Measurements from ENCODE around the gene NTPCR.
"Not testable (repeated sequence)": the region's sequence is repeated elsewhere in the genome, so short reads cannot be mapped to it uniquely, and the experiment has no call there.

Gene NTPCR

GRCh38 chr1:232987046-232987773 lies 36.8 kb downstream of the NTPCR start:
- DNase-seq, result no peak

- DNase-seq, result no peak
These were observed 37.3 kb downstream of the NTPCR start for GRCh38 chr1:232987774-232988140.

- no peak for DNase-seq
These were observed 38.2 kb downstream of the NTPCR start for GRCh38 chr1:232988572-232989040.

GRCh38 chr1:232990176-232991128 lies 40.0 kb downstream of the NTPCR start:
- no peak for DNase-seq

- no peak for DNase-seq
These were observed 40.8 kb downstream of the NTPCR start for GRCh38 chr1:232991238-232991637.

- no peak for DNase-seq
These were observed 41.8 kb downstream of the NTPCR start for GRCh38 chr1:232992227-232992626.

- no peak for DNase-seq
These were observed 43.1 kb downstream of the NTPCR start for GRCh38 chr1:232993555-232993954.

- DNase-seq, result no peak
These were observed 44.8 kb downstream of the NTPCR start for GRCh38 chr1:232995189-232995588.

- no peak for DNase-seq
These were observed 45.7 kb downstream of the NTPCR start for GRCh38 chr1:232996143-232996542.

GRCh38 chr1:232998138-232998537 lies 47.7 kb downstream of the NTPCR start:
- no peak for DNase-seq

GRCh38 chr1:232998646-232999045 lies 48.2 kb downstream of the NTPCR start:
- DNase-seq, result no peak

GRCh38 chr1:232999956-233000625 lies 49.7 kb downstream of the NTPCR start:
- DNase-seq, result no peak

GRCh38 chr1:233003638-233004037 lies 53.2 kb downstream of the NTPCR start:
- not testable (repeated sequence) for DNase-seq

- no peak for DNase-seq
These were observed 54.0 kb downstream of the NTPCR start for GRCh38 chr1:233004451-233004850.

- no peak for DNase-seq
These were observed 54.7 kb downstream of the NTPCR start for GRCh38 chr1:233005156-233005555.

GRCh38 chr1:233005703-233006102 lies 55.3 kb downstream of the NTPCR start:
- DNase-seq, result no peak

GRCh38 chr1:233006108-233006507 lies 55.7 kb downstream of the NTPCR start:
- DNase-seq, result no peak

- no peak for DNase-seq
These were observed 56.1 kb downstream of the NTPCR start for GRCh38 chr1:233006541-233006973.

GRCh38 chr1:233010146-233010545 lies 59.7 kb downstream of the NTPCR start:
- DNase-seq, result no peak

- DNase-seq, result no peak
These were observed 61.6 kb downstream of the NTPCR start for GRCh38 chr1:233012021-233012420.

- no peak for DNase-seq
These were observed 65.6 kb downstream of the NTPCR start for GRCh38 chr1:233015965-233016364.

- DNase-seq, result no peak
These were observed 66.4 kb downstream of the NTPCR start for GRCh38 chr1:233016798-233017197.

- no peak for DNase-seq
These were observed 68.7 kb downstream of the NTPCR start for GRCh38 chr1:233019083-233019482.

Data from activated T-cell treated with anti-CD3 and anti-CD28 coated beads for 4 hours (primary cell).